Muscle layer of duodenum (tissue), 2 donors: ENCODE data around the gene PACS1.
"Not testable (repeated sequence)": the region's sequence is repeated elsewhere in the genome, so short reads cannot be mapped to it uniquely, and the experiment has no call there.

Experiments
- H3K27ac ChIP-seq: one replicate; pipeline ENCODE4 v1.7.0; 2013; ENCODE audit warnings: mild to moderate bottlenecking, low read length
- H3K27me3 ChIP-seq: one replicate; pipeline ENCODE4 v1.7.0; 2013; ENCODE audit warnings: low read depth, mild to moderate bottlenecking, control low read depth, low read length
- H3K36me3 ChIP-seq, 2 donors: one replicate each; pipeline ENCODE4 v1.7.0; 2013; ENCODE audit warnings: low read length in 2 of 2, control low read depth in 1 of 2, mild to moderate bottlenecking in 1 of 2; ENCODE audit not compliant: insufficient read depth in 2 of 2, control insufficient read depth in 1 of 2
- H3K4me1 ChIP-seq, 2 donors: one replicate each; pipeline ENCODE4 v1.7.0; 2013; ENCODE audit warnings: low read length in 2 of 2, mild to moderate bottlenecking in 2 of 2, control low read depth in 1 of 2, moderate library complexity in 1 of 2; ENCODE audit not compliant: insufficient read depth in 2 of 2, control insufficient read depth in 1 of 2
- H3K4me3 ChIP-seq, 2 donors: one replicate each; pipeline ENCODE4 v1.7.0; 2013; ENCODE audit warnings: low read length in 2 of 2, low read depth in 1 of 2, mild to moderate bottlenecking in 1 of 2
- H3K9me3 ChIP-seq, 2 donors: one replicate each; pipeline ENCODE4 v1.7.0; 2013; ENCODE audit warnings: low read length in 2 of 2, control low read depth in 1 of 2, mild to moderate bottlenecking in 1 of 2; ENCODE audit not compliant: control insufficient read depth in 1 of 2
- donor health status: healthy.

Gene PACS1

GRCh38 chr11:66248903-66249302 lies 178.8 kb downstream of the PACS1 start:
- no peak overlapping the region for H3K27ac ChIP-seq

GRCh38 chr11:66251809-66252208 lies 181.7 kb downstream of the PACS1 start:
- no peaks in the 10 kb centered on the region for H3K9me3 ChIP-seq
- H3K4me1 ChIP-seq, result peaks cover 0 to 4% of the 10 kb centered on the region in 2 donors
- no peaks in the 10 kb centered on the region for H3K27me3 ChIP-seq
- peaks cover 0 to 3% of the 10 kb centered on the region in 2 donors for H3K36me3 ChIP-seq
- H3K4me3 ChIP-seq, result no peak overlapping the region
- H3K27ac ChIP-seq, result no peak overlapping the region

More at GRCh38 chr11:66248903-66249302, 178.8 kb downstream of the PACS1 start:
- Histone ChIP-seq H3K9me3 (no peaks in the 10 kb centered on the region), H3K4me3 (no peak overlapping the region), H3K4me1 (no peaks in the 10 kb centered on the region), H3K27me3 (no peaks in the 10 kb centered on the region), H3K36me3 (peaks cover 8 to 9% of the 10 kb centered on the region in 2 donors)

GRCh38 chr11:66253081-66253480 lies 183.0 kb downstream of the PACS1 start:
- H3K36me3 ChIP-seq, H3K27me3 ChIP-seq, H3K4me1 ChIP-seq, H3K4me3 ChIP-seq, H3K27ac ChIP-seq, H3K9me3 ChIP-seq: not testable (repeated sequence)

- Histone ChIP-seq H3K27ac (peak overlapping the region; percentile 20), H3K4me1 (peaks cover 0 to 18% of the 10 kb centered on the region in 2 donors), H3K9me3 (no peaks in the 10 kb centered on the region), H3K4me3 (peak overlapping the region; percentile 68 to 98), H3K27me3 (no peaks in the 10 kb centered on the region), H3K36me3 (peaks cover 9 to 26% of the 10 kb centered on the region in 2 donors)
Observed at GRCh38 chr11:66258473-66258893, 188.4 kb downstream of the PACS1 start.

GRCh38 chr11:66259225-66259624 lies 189.2 kb downstream of the PACS1 start:
- Histone ChIP-seq H3K4me3 (no peak overlapping the region), H3K9me3 (no peaks in the 10 kb centered on the region), H3K4me1 (peaks cover 0 to 18% of the 10 kb centered on the region in 2 donors), H3K27me3 (no peaks in the 10 kb centered on the region), H3K27ac (no peak overlapping the region), H3K36me3 (peaks cover 9 to 33% of the 10 kb centered on the region in 2 donors)

- Histone ChIP-seq H3K27me3 (no peaks in the 10 kb centered on the region), H3K36me3 (peaks cover 9 to 38% of the 10 kb centered on the region in 2 donors), H3K27ac (no peak overlapping the region), H3K4me1 (peaks cover 0 to 18% of the 10 kb centered on the region in 2 donors), H3K4me3 (no peak overlapping the region), H3K9me3 (no peaks in the 10 kb centered on the region)
Observed at GRCh38 chr11:66259956-66260355, 189.9 kb downstream of the PACS1 start.

GRCh38 chr11:66261578-66261977 lies 191.5 kb downstream of the PACS1 start:
- Histone ChIP-seq H3K27ac (no peak overlapping the region), H3K9me3 (no peaks in the 10 kb centered on the region), H3K36me3 (peaks cover 9 to 48% of the 10 kb centered on the region in 2 donors), H3K4me3 (no peak overlapping the region), H3K4me1 (peaks cover 0 to 21% of the 10 kb centered on the region in 2 donors), H3K27me3 (no peaks in the 10 kb centered on the region)

- peaks cover 0 to 24% of the 10 kb centered on the region in 2 donors for H3K4me1 ChIP-seq
- H3K4me3 ChIP-seq, result no peak overlapping the region
- H3K9me3 ChIP-seq, result no peaks in the 10 kb centered on the region
- H3K27me3 ChIP-seq, result no peaks in the 10 kb centered on the region
- peaks cover 9 to 48% of the 10 kb centered on the region in 2 donors for H3K36me3 ChIP-seq
- H3K27ac ChIP-seq, result no peak overlapping the region
Observed at GRCh38 chr11:66262191-66262590, 192.1 kb downstream of the PACS1 start.

- Histone ChIP-seq H3K27me3 (no peaks in the 10 kb centered on the region), H3K27ac (no peak overlapping the region), H3K4me3 (no peak overlapping the region), H3K36me3 (peaks cover 9 to 48% of the 10 kb centered on the region in 2 donors), H3K4me1 (peaks cover 0 to 25% of the 10 kb centered on the region in 2 donors), H3K9me3 (no peaks in the 10 kb centered on the region)
Observed at GRCh38 chr11:66262696-66263095, 192.6 kb downstream of the PACS1 start.

- H3K27ac ChIP-seq, result no peak overlapping the region
- peaks cover 0 to 22% of the 10 kb centered on the region in 2 donors for H3K4me1 ChIP-seq
- no peak overlapping the region for H3K4me3 ChIP-seq
- no peaks in the 10 kb centered on the region for H3K27me3 ChIP-seq
- H3K9me3 ChIP-seq, result no peaks in the 10 kb centered on the region
- H3K36me3 ChIP-seq, result peaks cover 9 to 48% of the 10 kb centered on the region in 2 donors
Observed at GRCh38 chr11:66263231-66263630, 193.2 kb downstream of the PACS1 start.

- no peaks in the 10 kb centered on the region for H3K27me3 ChIP-seq
- peaks cover 9 to 48% of the 10 kb centered on the region in 2 donors for H3K36me3 ChIP-seq
- H3K9me3 ChIP-seq, result no peaks in the 10 kb centered on the region
- no peak overlapping the region for H3K27ac ChIP-seq
- H3K4me3 ChIP-seq, result no peak overlapping the region
- H3K4me1 ChIP-seq, result peaks cover 0 to 18% of the 10 kb centered on the region in 2 donors
Observed at GRCh38 chr11:66263785-66264184, 193.7 kb downstream of the PACS1 start.

- H3K36me3 ChIP-seq, result peaks cover 9 to 48% of the 10 kb centered on the region in 2 donors
- H3K27ac ChIP-seq, result no peak overlapping the region
- no peaks in the 10 kb centered on the region for H3K27me3 ChIP-seq
- peaks cover 0 to 15% of the 10 kb centered on the region in 2 donors for H3K4me1 ChIP-seq
- H3K9me3 ChIP-seq, result no peaks in the 10 kb centered on the region
- H3K4me3 ChIP-seq, result no peak overlapping the region
Observed at GRCh38 chr11:66264383-66264782, 194.3 kb downstream of the PACS1 start.
